Spinal cord (tissue), 10 donors: ENCODE data around the gene JAGN1. TPM values are rescaled to one million over a fixed set of nuclear protein-coding genes. Genes with fewer than 3 reads are reported as not detected.
"Not testable (repeated sequence)": the region's sequence is repeated elsewhere in the genome, so short reads cannot be mapped to it uniquely, and the experiment has no call there.

Experiments
- DNase-seq, 6 donors: peaks; one replicate each; pipeline versions ENCODE4 v3.0.0 to v3.0.0-alpha.2; 2013 to 2015; ENCODE audit warnings: low spot score in 6 of 6, low read depth in 4 of 6
- H3K27ac ChIP-seq: one replicate; pipeline ENCODE4 v1.5.1; 2013; ENCODE audit warnings: low read depth, low read length, control low read depth
- H3K27me3 ChIP-seq: one replicate; pipeline ENCODE4 v1.6.1; 2013; ENCODE audit warnings: low read length; ENCODE audit not compliant: control insufficient read depth, insufficient read depth
- H3K36me3 ChIP-seq: one replicate; pipeline ENCODE4 v1.6.1; 2013; ENCODE audit warnings: low read length; ENCODE audit not compliant: control insufficient read depth, insufficient read depth
- H3K4me1 ChIP-seq: one replicate; pipeline ENCODE4 v1.6.1; 2013; ENCODE audit warnings: low read length; ENCODE audit not compliant: control insufficient read depth, insufficient read depth
- H3K4me3 ChIP-seq: one replicate; pipeline ENCODE4 v1.5.1; 2013; ENCODE audit warnings: low read depth, low read length, control low read depth
- H3K9me3 ChIP-seq: one replicate; pipeline ENCODE4 v1.6.1; 2013; ENCODE audit warnings: low read length; ENCODE audit not compliant: control insufficient read depth, insufficient read depth
- WGBS: methylation state at CpG from one replicate; pipeline ENCODE4 v1.1.5; 2013; ENCODE audit warnings: missing lambda C conversion rate; ENCODE audit not compliant: insufficient coverage; 5-methylcytosine and 5-hydroxymethylcytosine counted together
- polyA plus RNA-seq, 2 donors: library from polyadenylated mRNA; unstranded; fragments of 120-200 nt; gene quantifications; one replicate each; pipeline ENCODE4 v1.2.1, GENCODE V29; 2013; ENCODE audit not compliant: insufficient read length in 2 of 2
- small RNA-seq: library from RNA; depleted of rRNA; stranded (forward); fragments of <200 nt; gene quantifications from one replicate; pipeline ENCODE3, GENCODE V24; 2014; ENCODE audit warnings: low replicate concordance
- total RNA-seq, 2 donors: library from RNA; depleted of rRNA in 1 of 2; stranded (reverse); fragments of 120-200 nt in 1 of 2; fragments of >200 nt in 1 of 2; gene quantifications; one replicate each; pipeline versions ENCODE4 v1.2.3 to v1.2.4, GENCODE V29; 2013 to 2014
- donor health status: healthy.

Gene JAGN1
- total and polyA plus RNA-seq, 4 donors = 16.7 to 35.2 (median 29.6) TPM

GRCh38 chr3:9939906-9940305, 49.5 kb downstream of the JAGN1 start:
- no CpG with 5 or more reads among the region's 32 CpGs for WGBS
- H3K9me3 ChIP-seq, DNase-seq, H3K4me1 ChIP-seq, H3K27ac ChIP-seq, H3K4me3 ChIP-seq, H3K27me3 ChIP-seq: not testable (repeated sequence)
- peaks cover 59% of the 10 kb centered on the region for H3K36me3 ChIP-seq

DNA sequence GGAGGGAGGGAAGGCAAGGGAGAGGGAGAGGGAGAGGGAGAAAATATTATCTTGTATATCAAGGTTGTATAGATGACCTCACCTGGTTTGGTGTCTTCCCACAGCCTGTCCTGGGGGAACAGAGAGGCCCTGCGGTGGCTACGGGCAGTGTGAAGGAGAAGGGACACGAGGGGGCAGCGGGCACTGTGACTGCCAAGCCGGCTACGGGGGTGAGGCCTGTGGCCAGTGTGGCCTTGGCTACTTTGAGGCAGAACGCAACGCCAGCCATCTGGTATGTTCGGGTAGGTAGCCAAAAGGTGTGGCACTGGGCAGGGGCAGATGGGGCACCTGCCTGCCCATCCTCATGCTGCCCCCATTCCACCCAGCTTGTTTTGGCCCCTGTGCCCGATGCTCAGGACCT, 50.3 kb downstream of the JAGN1 start:
- 93% methylated on average over 10 of the region's 10 CpGs for WGBS

GRCh38 chr3:9942164-9942563, 51.8 kb downstream of the JAGN1 start:
- no peaks in the 10 kb centered on the region for H3K9me3 ChIP-seq
- DNase-seq = no peak
- WGBS = 43% methylated on average over 1 of the region's 4 CpGs
- peaks cover 57% of the 10 kb centered on the region for H3K36me3 ChIP-seq
- H3K4me3 ChIP-seq = no peak overlapping the region
- no peak overlapping the region for H3K27ac ChIP-seq
- peaks cover 13% of the 10 kb centered on the region for H3K4me1 ChIP-seq
- H3K27me3 ChIP-seq = no peaks in the 10 kb centered on the region

More for the DNA sequence above, 50.3 kb downstream of the JAGN1 start:
- Histone ChIP-seq H3K4me1 (peaks cover 1% of the 10 kb centered on the region), H3K36me3 (peaks cover 59% of the 10 kb centered on the region), H3K27me3 (no peaks in the 10 kb centered on the region), H3K27ac (no peak overlapping the region), H3K4me3 (no peak overlapping the region), H3K9me3 (no peaks in the 10 kb centered on the region)
- DNase-seq = no peak

GRCh38 chr3:9942934-9943690, 52.7 kb downstream of the JAGN1 start:
- H3K4me1 ChIP-seq = peaks cover 21% of the 10 kb centered on the region
- H3K27me3 ChIP-seq = no peaks in the 10 kb centered on the region
- no peak overlapping the region for H3K4me3 ChIP-seq
- no peaks in the 10 kb centered on the region for H3K9me3 ChIP-seq
- peaks cover 54% of the 10 kb centered on the region for H3K36me3 ChIP-seq
- no peak for DNase-seq
- H3K27ac ChIP-seq = no peak overlapping the region
- WGBS = 84% methylated on average over 11 of the region's 11 CpGs

Small RNAs within 50 kb of the gene (small RNA-seq; reads per million reads assigned to genes)
- gene RNU6-882P = not detected

Other genes starting within 250 kb of the JAGN1 start
- gene MTMR14, start 241.1 kb upstream of the JAGN1 start, total RNA-seq = 10 to 100 TPM; 21.0 to 30.6 TPM
- gene MTMR14, start 241.1 kb upstream of the JAGN1 start, polyA plus RNA-seq = 10 to 100 TPM; 21.1 to 28.5 TPM
- 1 to 10 TPM; 3.3 to 6.3 TPM for gene CPNE9, start 186.8 kb upstream of the JAGN1 start, total RNA-seq
- 1 to 10 TPM; 5.3 to 6.1 TPM for gene CPNE9, start 186.8 kb upstream of the JAGN1 start, polyA plus RNA-seq
- 10 to 100 TPM; 10.4 to 18.9 TPM for gene BRPF1, start 158.9 kb upstream of the JAGN1 start, total RNA-seq
- gene BRPF1, start 158.9 kb upstream of the JAGN1 start, polyA plus RNA-seq = 10 to 100 TPM; 15.2 to 16.7 TPM
- 10 to 100 TPM; 25.8 to 42.4 TPM for gene OGG1, start 140.7 kb upstream of the JAGN1 start, total RNA-seq
- gene OGG1, start 140.7 kb upstream of the JAGN1 start, polyA plus RNA-seq = 10 to 100 TPM; 46.1 to 57.8 TPM
- 10 to 100 TPM; 36.3 to 64.4 TPM for gene CAMK1, start 120.7 kb upstream of the JAGN1 start, total RNA-seq
- gene CAMK1, start 120.7 kb upstream of the JAGN1 start, polyA plus RNA-seq = 10 to 100 TPM; 42.3 to 44.1 TPM
- 10 to 100 TPM; 32.5 to 63.1 TPM for gene TADA3, start 98.1 kb upstream of the JAGN1 start, total RNA-seq
- 10 to 100 TPM; 80.2 to 88.3 TPM for gene TADA3, start 98.1 kb upstream of the JAGN1 start, polyA plus RNA-seq
- gene ARPC4, start 97.5 kb upstream of the JAGN1 start, total RNA-seq = 100 to 1,000 TPM; 109 to 131 TPM
- gene ARPC4, start 97.5 kb upstream of the JAGN1 start, polyA plus RNA-seq = 100 to 1,000 TPM; 138 to 141 TPM
- 10 to 100 TPM; 32.4 to 50.6 TPM for gene TTLL3, start 80.3 kb upstream of the JAGN1 start, total RNA-seq
- gene TTLL3, start 80.3 kb upstream of the JAGN1 start, polyA plus RNA-seq = 10 to 100 TPM; 46.7 to 75.0 TPM
- gene RPUSD3, start 46.6 kb upstream of the JAGN1 start, total RNA-seq = 10 to 100 TPM; 19.2 to 36.0 TPM
- 10 to 100 TPM; 48.7 to 53.8 TPM for gene RPUSD3, start 46.6 kb upstream of the JAGN1 start, polyA plus RNA-seq
- not detected for gene CIDEC, start 10.4 kb upstream of the JAGN1 start, total RNA-seq
- gene CIDEC, start 10.4 kb upstream of the JAGN1 start, polyA plus RNA-seq = under 1 TPM; 0.24 to 0.54 TPM
- 1 to 10 TPM in 1 of 2 donors, under 1 TPM in 1; 0.79 to 1.1 TPM for gene IL17RE, start 12.2 kb downstream of the JAGN1 start, total RNA-seq
- gene IL17RE, start 12.2 kb downstream of the JAGN1 start, polyA plus RNA-seq = 1 to 10 TPM; 1.7 to 2.7 TPM
- gene IL17RC, start 26.5 kb downstream of the JAGN1 start, total RNA-seq = 10 to 100 TPM; 16.7 to 34.2 TPM
- gene IL17RC, start 26.5 kb downstream of the JAGN1 start, polyA plus RNA-seq = 10 to 100 TPM; 24.9 to 32.0 TPM
- 10 to 100 TPM; 36.1 to 64.9 TPM for gene CRELD1, start 43.2 kb downstream of the JAGN1 start, total RNA-seq
- gene CRELD1, start 43.2 kb downstream of the JAGN1 start, polyA plus RNA-seq = 10 to 100 TPM; 67.2 to 88.5 TPM
- 1 to 10 TPM; 3.8 to 4.0 TPM for gene PRRT3, start 61.8 kb downstream of the JAGN1 start, total RNA-seq
- gene PRRT3, start 61.8 kb downstream of the JAGN1 start, polyA plus RNA-seq = 10 to 100 TPM; 12.3 to 15.5 TPM
- gene EMC3, start 96.2 kb downstream of the JAGN1 start, total RNA-seq = 10 to 100 TPM; 65.0 to 68.7 TPM
- 10 to 100 TPM; 80.5 to 85.6 TPM for gene EMC3, start 96.2 kb downstream of the JAGN1 start, polyA plus RNA-seq
- gene FANCD2, start 135.8 kb downstream of the JAGN1 start, total RNA-seq = 10 to 100 TPM; 10.8 to 12.5 TPM
- 10 to 100 TPM; 11.4 to 17.3 TPM for gene FANCD2, start 135.8 kb downstream of the JAGN1 start, polyA plus RNA-seq
- gene FANCD2OS, start 217.6 kb downstream of the JAGN1 start, total RNA-seq = not detected
- gene FANCD2OS, start 217.6 kb downstream of the JAGN1 start, polyA plus RNA-seq = not detected
- gene BRK1, start 225.1 kb downstream of the JAGN1 start, total RNA-seq = 100 to 1,000 TPM; 128 to 139 TPM
- gene BRK1, start 225.1 kb downstream of the JAGN1 start, polyA plus RNA-seq = 100 to 1,000 TPM; 197 to 198 TPM